Panc1 (cell line): ENCODE measurements around the gene KRT4. TPM values are rescaled to one million over a fixed set of nuclear protein-coding genes. Genes with fewer than 3 reads are reported as not detected.
A peak's percentile ranks its signal among the peaks of the same experiment; 100 is the strongest.

ENCODE experiments used
- ATAC-seq: fragments of 200-7000 bp; cut with Tn5 transposase; 2 replicates; pipeline ENCODE4 v1.9.1; 2020; ENCODE audit warnings: mild to moderate bottlenecking, moderate library complexity
- BruUV-seq: library from RNA; stranded (reverse); fragments of 400-500 nt; replicated peaks from 2 replicates; lab custom pipeline; 2021; lab: Mats Ljungman, UMichigan
- CTCF ChIA-PET: fragments of 300-600 bp; sonication (Branson Sonifier 250); formaldehyde crosslinking; loops from one replicate; lab custom pipeline; 2022; ENCODE audit warnings: antibody characterized with exemption; lab: Charles Lee
- POLR2A ChIA-PET: fragments of 300-600 bp; sonication (Branson Sonifier 250); formaldehyde crosslinking; loops from one replicate; lab custom pipeline; 2022; ENCODE audit warnings: antibody characterized with exemption; lab: Charles Lee
- DNase-seq: peaks from one replicate; pipeline ENCODE4 v3.0.0-alpha.2; 2010; ENCODE audit warnings: low read depth, low spot score
- H3K27ac ChIP-seq: 2 replicates; pipeline ENCODE4 v1.5.1; 2011; ENCODE audit warnings: mild to moderate bottlenecking, low read length, inconsistent platforms
- H3K27me3 ChIP-seq: fragments of 200-500 bp; sonication (Bioruptor generic); 2 replicates; pipeline ENCODE4 v1.6.0; 2014; ENCODE audit warnings: low read length, inconsistent platforms; ENCODE audit not compliant: control insufficient read depth, insufficient read depth
- H3K36me3 ChIP-seq: fragments of 200-500 bp; sonication (Bioruptor generic); 2 replicates; pipeline ENCODE4 v1.5.1; 2014; ENCODE audit warnings: inconsistent platforms, mild to moderate bottlenecking, low read length, moderate library complexity; ENCODE audit not compliant: control insufficient read depth, insufficient read depth
- H3K4me1 ChIP-seq: 2 replicates; pipeline ENCODE4 v1.5.1; 2011; ENCODE audit warnings: inconsistent platforms, mild to moderate bottlenecking, low read length, moderate library complexity; ENCODE audit not compliant: control insufficient read depth, insufficient read depth
- H3K4me3 ChIP-seq, 2 experiments: 2 replicates each; pipeline ENCODE4 v1.5.1; 2011 to 2012; ENCODE audit warnings: low read depth in 2 of 2, low read length in 2 of 2, mild to moderate bottlenecking in 2 of 2, inconsistent platforms in 1 of 2, moderate library complexity in 1 of 2
- H3K9me3 ChIP-seq: fragments of 200-500 bp; sonication (Bioruptor generic); 2 replicates; pipeline ENCODE4 v1.5.1; 2014; ENCODE audit warnings: low read depth, mild to moderate bottlenecking, inconsistent platforms, low read length, moderate library complexity; ENCODE audit not compliant: control insufficient read depth, insufficient read depth
- CTCF ChIP-seq: fragments of 450-650 bp; IDR thresholded peaks from 2 replicates; pipeline ENCODE4 v1.5.1; 2017; ENCODE audit warnings: mild to moderate bottlenecking
- POLR2AphosphoS5 ChIP-seq: IDR thresholded peaks from 2 replicates; pipeline ENCODE4 v1.6.1; 2012; ENCODE audit warnings: mild to moderate bottlenecking, low read depth, low read length, moderate library complexity
- REST ChIP-seq, 2 experiments: IDR thresholded peaks; 2 replicates each; pipeline ENCODE4 v1.6.1; 2011 to 2012; ENCODE audit warnings: low read depth in 2 of 2, control low read depth in 1 of 2, low read length in 1 of 2, mild to moderate bottlenecking in 1 of 2, moderate library complexity in 1 of 2; ENCODE audit not compliant: insufficient read depth in 1 of 2
- SIN3A ChIP-seq: IDR thresholded peaks from 2 replicates; pipeline ENCODE4 v1.6.1; 2012; ENCODE audit warnings: low read depth, mild to moderate bottlenecking, low read length, moderate library complexity, borderline replicate concordance; ENCODE audit not compliant: insufficient read depth
- TCF7L2 ChIP-seq: IDR thresholded peaks from 2 replicates; pipeline ENCODE4 v1.6.1; 2011; ENCODE audit warnings: mild to moderate bottlenecking, low read depth, low read length, inconsistent platforms
- in situ Hi-C: cut with HindIII; loops from 2 replicates; pipeline ENCODE4 v1.10.0; 2016; ENCODE audit warnings: low sequenced_read_pairs, low pct_unique_long_range_greater_than_20kb
- intact Hi-C: fragments of 100-400 bp; cut with micrococcal nuclease; formaldehyde crosslinking; loops from one replicate; pipeline ENCODE4 v1.10.0; 2022; ENCODE audit not compliant: unreplicated experiment
- total RNA-seq: library from RNA; stranded (reverse); gene quantifications from one replicate; pipeline ENCODE4 v1.2.1, GENCODE V29; 2021; ENCODE audit not compliant: unreplicated experiment

KRT4 gene
- total RNA-seq, 1 experiment from 2014 or later: 0.15 TPM

GRCh38 chr12:52798671-52799504 lies 15.0 kb downstream of the KRT4 start:
- no TSS peak for BruUV-seq
- H3K27me3 ChIP-seq: no peaks in the 10 kb centered on the region
- TF ChIP-seq REST (IDR thresholded peaks at IDR 0.05; ENCODE audit: insufficient read depth in 1 of 2, low read depth in 2 of 2, low read length in 1 of 2) (no peak), TCF7L2 (no peak), POLR2AphosphoS5 (no peak), SIN3A (no peak)
- DNase-seq (peak; percentile 15), ATAC-seq (peak; percentile 90)
- no peak overlapping the region for H3K4me3 ChIP-seq
- no peaks in the 10 kb centered on the region for H3K9me3 ChIP-seq
- intact Hi-C loops: no loop called here
- ChIA-PET CTCF (no interaction called here), POLR2A (no interaction called here)
- no peak overlapping the region for H3K27ac ChIP-seq
- peaks cover 9% of the 10 kb centered on the region; the same call in 1 of the 2 replicates for H3K4me1 ChIP-seq
- H3K36me3 ChIP-seq: no peaks in the 10 kb centered on the region
- in situ Hi-C loops: no loop called here

- BruUV-seq: no TSS peak
- Histone ChIP-seq H3K4me3 (no peak overlapping the region), H3K27ac (no peak overlapping the region), H3K9me3 (no peaks in the 10 kb centered on the region), H3K36me3 (no peaks in the 10 kb centered on the region), H3K4me1 (peaks cover 9% of the 10 kb centered on the region; the same call in 1 of the 2 replicates), H3K27me3 (no peaks in the 10 kb centered on the region)
- no peak for ATAC-seq
- TF ChIP-seq POLR2AphosphoS5 (no peak), REST (IDR thresholded peaks at IDR 0.05; ENCODE audit: insufficient read depth in 1 of 2, low read depth in 2 of 2, low read length in 1 of 2) (no peak), SIN3A (no peak), CTCF (no peak)
- DNase-seq: no peak
- ChIA-PET CTCF (no interaction called here), POLR2A (no interaction called here)
- in situ Hi-C loops (no loop called here), intact Hi-C loops (no loop called here)
These were observed 15.8 kb downstream of the KRT4 start for GRCh38 chr12:52798003-52798670.
